Pancreas (tissue), 10 donors: ENCODE results near the gene MFN2. TPM values are rescaled to one million over a fixed set of nuclear protein-coding genes. Genes with fewer than 3 reads are reported as not detected.
"Not testable (repeated sequence)": the region's sequence is repeated elsewhere in the genome, so short reads cannot be mapped to it uniquely, and the experiment has no call there.

ENCODE experiments used
- ATAC-seq, 4 donors: fragments of 200-7000 bp; cut with Tn5 transposase; one replicate each; pipeline versions ENCODE4 v1.8.0 to v1.9.1; 2020; ENCODE audit warnings: mild to moderate bottlenecking in 4 of 4, moderate library complexity in 4 of 4
- DNase-seq, 6 donors: peaks; one replicate each; pipeline ENCODE4 v3.0.0-alpha.2; 2020
- FAIRE-seq: peaks from 2 replicates; lab custom pipeline; 2012; peaks lifted over from hg19 to GRCh38; lab: Jason Lieb, UNC
- H3K27ac ChIP-seq, 4 donors: fragments of 200-600 bp; sonication (generic); 1 replicate in 3 of 4; 2 replicates in 1 of 4; pipeline versions ENCODE4 v1.5.0 to v1.8.0; 2020
- H3K27me3 ChIP-seq, 4 donors: fragments of 200-600 bp; one replicate each; pipeline ENCODE4 v1.8.0; 2021
- H3K36me3 ChIP-seq, 3 donors: fragments of 200-600 bp; sonication (generic) in 1 of 3; one replicate each; pipeline versions ENCODE4 v1.5.0 to v1.8.0; 2020 to 2021
- H3K4me1 ChIP-seq, 3 donors: fragments of 200-600 bp; one replicate each; pipeline ENCODE4 v1.8.0; 2021
- H3K4me3 ChIP-seq, 4 donors: fragments of 200-600 bp; sonication (generic) in 2 of 4; one replicate each; pipeline versions ENCODE4 v1.5.0 to v1.8.0; 2020 to 2021
- H3K9me3 ChIP-seq, 4 donors: fragments of 200-600 bp; one replicate each; pipeline ENCODE4 v1.8.0; 2021
- CTCF ChIP-seq, 4 donors: fragments of 200-600 bp; sonication (generic) in 3 of 4; IDR thresholded peaks; one replicate each; pipeline versions ENCODE4 v1.5.0 to v1.8.0; 2021; ENCODE audit warnings: antibody characterized with exemption in 4 of 4
- WGBS, 2 donors: extraction: QIAGEN DNeasy Blood & Tissue Kit; methylation state at CpG; one replicate each; pipeline ENCODE4 v1.1.7; 2013; 5-methylcytosine and 5-hydroxymethylcytosine counted together
- intact Hi-C, 3 donors: fragments of 100-400 bp; cut with DNase I; formaldehyde crosslinking; loops; one replicate each; pipeline versions ENCODE4 v1.11.1 to v1.14.2; 2022
- polyA plus RNA-seq, 2 donors: library from polyadenylated mRNA; stranded (reverse); fragments of 200-250 nt; gene quantifications; one replicate each; pipeline ENCODE4 v1.2.3, GENCODE V29; 2013
- total RNA-seq, 6 donors: library from RNA; stranded (reverse); fragmentation: NEBNext Ultra II Directional in 4 of 6; extraction: Animal tissue kit (Norgen Biotek cat#: 25700) in 4 of 6; gene quantifications; one replicate each; pipeline versions ENCODE4 v1.2.1 to v1.2.4, GENCODE V29; 2021 to 2023
- donor health status: healthy with polysubstance abuse.
- donor health status: DM: no; HTN: no; CAD: no; lungs with moderate emphysema.
- donor health status: DM: no; HTN: no; CAD: no.
- donor health status: control.
- donor health status: control.
- donor health status: Bipolar disorder and iron deficiency.
- donor health status: DM: yes; HTN: yes; CAD: no.
- donor health status: DM: no; HTN: no; CAD: no.
- donor health status: DM: no; HTN: no; CAD: no.
- donor health status: DM: yes; HTN: yes; CAD: no.

MFN2 gene
- total and polyA plus RNA-seq, 8 donors: 13.7 to 34.4 (median 24.8) TPM

GRCh38 chr1:12037486-12038355, 57.5 kb downstream of the MFN2 start:
- FAIRE-seq: no peak
- Histone ChIP-seq H3K36me3 (no peaks in the 10 kb centered on the region), H3K4me3 (no peak overlapping the region), H3K9me3 (no peaks in the 10 kb centered on the region), H3K27ac (no peak overlapping the region), H3K27me3 (no peaks in the 10 kb centered on the region), H3K4me1 (no peaks in the 10 kb centered on the region)
- DNase-seq: no peak
- no peak for TF ChIP-seq CTCF (IDR thresholded peaks at IDR 0.05)
- 78% methylated on average over 18 of the region's 18 CpGs for WGBS, 2 donors
- ATAC-seq: no peak
- intact Hi-C loops: no loop called here

GRCh38 chr1:12038356-12039163, 58.3 kb downstream of the MFN2 start:
- ATAC-seq (no peak), FAIRE-seq (no peak)

GRCh38 chr1:12039164-12039525, 58.9 kb downstream of the MFN2 start:
- intact Hi-C loops: no loop called here
- WGBS, 2 donors: 26 to 57% methylated on average over 2 of the region's 2 CpGs
- FAIRE-seq: no peak

More at GRCh38 chr1:12038356-12039163, 58.3 kb downstream of the MFN2 start:
- intact Hi-C loops: no loop called here
- H3K4me1 ChIP-seq: no peaks in the 10 kb centered on the region
- no peaks in the 10 kb centered on the region for H3K27me3 ChIP-seq
- no peak overlapping the region for H3K4me3 ChIP-seq
- TF ChIP-seq CTCF (IDR thresholded peaks at IDR 0.05): no peak
- no peak overlapping the region for H3K27ac ChIP-seq
- H3K9me3 ChIP-seq: no peaks in the 10 kb centered on the region
- no peak for DNase-seq
- H3K36me3 ChIP-seq: no peaks in the 10 kb centered on the region
- WGBS, 2 donors: 52 to 56% methylated on average over 17 of the region's 17 CpGs

GRCh38 chr1:12039824-12040456, 59.7 kb downstream of the MFN2 start:
- FAIRE-seq, intact Hi-C loops, H3K4me1 ChIP-seq, DNase-seq, H3K9me3 ChIP-seq, H3K27ac ChIP-seq, ATAC-seq, H3K27me3 ChIP-seq, H3K4me3 ChIP-seq, H3K36me3 ChIP-seq: not testable (repeated sequence)
- 78 to 88% methylated on average over 13 of the region's 13 CpGs for WGBS, 2 donors

More at GRCh38 chr1:12039164-12039525, 58.9 kb downstream of the MFN2 start:
- H3K4me1 ChIP-seq: no peaks in the 10 kb centered on the region
- H3K27ac ChIP-seq: no peak overlapping the region
- DNase-seq (no peak), ATAC-seq (no peak)
- no peaks in the 10 kb centered on the region for H3K9me3 ChIP-seq
- H3K27me3 ChIP-seq: no peaks in the 10 kb centered on the region
- H3K4me3 ChIP-seq: no peak overlapping the region
- TF ChIP-seq CTCF (IDR thresholded peaks at IDR 0.05): no peak
- no peaks in the 10 kb centered on the region for H3K36me3 ChIP-seq

- 64 to 76% methylated on average over 6 of the region's 6 CpGs for WGBS, 2 donors
- Histone ChIP-seq H3K27ac (no peak overlapping the region), H3K9me3 (no peaks in the 10 kb centered on the region), H3K4me3 (no peak overlapping the region), H3K36me3 (no peaks in the 10 kb centered on the region), H3K4me1 (no peaks in the 10 kb centered on the region), H3K27me3 (no peaks in the 10 kb centered on the region)
- no peak for DNase-seq
- peak in 1 of 4 donors; percentile 25 for ATAC-seq
- TF ChIP-seq CTCF (IDR thresholded peaks at IDR 0.05): no peak
- intact Hi-C loops: no loop called here
- FAIRE-seq: no peak
Measured at GRCh38 chr1:12040457-12041051, 60.3 kb downstream of the MFN2 start.

- peak; percentile 28 to 66 (median 46) for ATAC-seq
- H3K27me3 ChIP-seq, FAIRE-seq, H3K36me3 ChIP-seq, intact Hi-C loops, H3K9me3 ChIP-seq, DNase-seq, H3K4me1 ChIP-seq, H3K4me3 ChIP-seq, H3K27ac ChIP-seq: not testable (repeated sequence)
- 39 to 44% methylated on average over 15 of the region's 15 CpGs for WGBS, 2 donors
Measured at GRCh38 chr1:12044187-12044877, 64.1 kb downstream of the MFN2 start.
